Fibroblast of upper back skin (primary cell): ENCODE data around the gene ING3.
"Not testable (repeated sequence)": the region's sequence is repeated elsewhere in the genome, so short reads cannot be mapped to it uniquely, and the experiment has no call there.

Experiments used
- DNase-seq: peaks from one replicate; pipeline ENCODE4 v3.0.0-alpha.2; 2013

The ING3 gene

GRCh38 chr7:120990468-120991118, 40.0 kb downstream of the ING3 start:
- DNase-seq: no peak

- DNase-seq: no peak
Observed at GRCh38 chr7:120991161-120991560, 40.6 kb downstream of the ING3 start.

GRCh38 chr7:120991581-120991980, 41.0 kb downstream of the ING3 start:
- peak; percentile 84 for DNase-seq

DNA sequence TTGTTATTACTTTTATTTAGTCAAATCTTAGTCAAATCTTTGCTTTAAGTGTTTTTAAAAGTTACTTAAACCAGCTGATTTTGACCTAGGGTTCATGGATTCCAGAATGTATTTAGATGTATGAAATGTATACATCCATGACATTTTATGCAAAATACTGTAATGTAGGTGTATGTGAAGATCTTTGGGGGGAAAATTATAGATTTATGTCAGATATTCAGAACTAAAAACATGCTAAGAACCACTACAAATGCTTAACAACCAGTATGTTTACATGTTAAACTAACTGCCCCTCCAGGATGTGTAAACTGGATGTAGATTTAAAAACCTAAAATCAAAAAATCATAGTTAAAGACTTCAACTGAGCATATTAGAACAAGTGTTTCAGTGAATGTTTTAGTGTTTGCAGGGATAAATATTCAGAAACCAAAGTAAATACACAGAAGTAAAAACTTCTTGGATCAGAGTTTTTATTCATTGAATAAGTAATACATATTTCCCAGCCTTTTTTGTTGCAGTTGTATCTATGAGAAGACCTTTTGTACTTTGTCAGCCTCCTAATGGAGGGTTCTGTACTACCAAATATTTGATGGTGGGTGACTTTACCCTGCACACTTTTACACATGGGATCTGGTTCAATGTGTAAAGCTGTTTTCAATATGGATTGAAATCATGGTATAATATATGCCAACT, 41.8 kb downstream of the ING3 start:
- no peak for DNase-seq

- peak; percentile 49 for DNase-seq
Observed at GRCh38 chr7:120992965-120993494, 42.5 kb downstream of the ING3 start.

DNA sequence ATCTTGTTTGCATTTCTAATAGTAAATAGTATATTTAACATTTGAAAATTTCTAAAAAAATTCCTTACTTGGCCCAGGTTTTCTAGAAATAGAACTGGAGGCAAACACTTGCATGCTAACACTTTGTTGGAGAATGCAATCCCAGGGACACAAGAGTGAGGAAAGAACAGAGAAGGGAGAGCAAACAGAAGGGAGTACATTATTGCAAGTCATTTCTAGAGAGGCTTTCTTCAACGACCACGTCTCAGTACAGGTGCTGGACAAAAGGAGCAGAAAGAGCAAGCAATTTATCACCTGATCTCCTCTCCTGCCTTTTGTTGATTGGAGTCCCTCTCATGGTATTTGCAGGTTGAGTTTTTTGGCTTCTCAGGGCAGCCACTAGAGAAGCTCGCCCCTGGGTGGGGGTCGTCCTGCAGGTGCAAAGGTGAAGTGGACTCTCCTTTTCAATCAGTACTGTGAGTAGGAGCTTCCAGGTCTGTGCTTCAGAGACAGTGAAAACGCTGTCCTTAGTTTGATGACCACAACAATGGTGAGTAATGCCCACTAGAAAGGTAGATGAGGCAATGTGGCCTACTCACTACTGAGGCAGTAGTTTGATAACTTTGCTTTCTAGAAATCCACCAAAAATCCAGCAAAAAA, 43.1 kb downstream of the ING3 start:
- DNase-seq: peak; percentile 56

DNA sequence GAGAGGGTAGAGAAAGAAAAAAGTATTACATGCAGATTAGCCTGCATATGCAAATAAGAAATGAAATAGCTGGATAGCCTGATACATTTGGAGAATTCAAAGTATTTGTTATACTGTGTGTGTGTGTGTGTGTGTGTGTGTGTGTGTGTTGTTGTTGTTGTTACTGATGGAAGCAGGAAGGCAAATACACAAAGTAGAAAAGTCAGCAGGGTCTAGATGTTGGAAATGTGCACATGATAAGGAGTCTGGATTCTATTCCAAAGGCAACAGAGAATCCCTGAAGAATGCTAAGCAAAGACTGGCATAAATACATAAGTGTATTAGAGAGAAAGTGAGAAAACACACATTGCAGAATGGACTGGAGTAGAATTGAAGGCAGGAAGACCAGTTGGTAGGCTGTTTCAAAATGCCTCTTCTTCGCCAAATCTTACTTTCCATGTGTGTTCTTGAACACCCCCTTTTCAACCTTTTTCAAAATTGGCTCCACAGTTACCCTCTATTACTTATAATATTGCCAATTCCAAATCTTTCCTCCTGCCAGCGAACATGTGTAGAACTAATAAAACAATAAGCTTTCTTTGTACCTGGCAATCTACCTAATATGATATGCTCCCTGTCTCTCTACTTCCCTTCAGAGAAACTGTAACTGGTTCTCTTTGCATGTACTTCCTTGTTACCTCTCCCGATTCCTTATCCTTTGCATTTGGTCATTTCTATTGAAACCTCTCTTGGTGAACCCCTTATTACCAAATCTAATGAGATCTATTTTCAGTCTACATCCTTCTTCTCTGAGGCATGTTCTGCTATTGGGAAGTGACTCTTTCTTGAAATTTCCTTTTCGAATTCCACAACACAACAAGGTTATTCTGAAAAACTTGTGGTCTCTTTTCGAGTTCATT, 44.2 kb downstream of the ING3 start:
- DNase-seq: no peak

DNA sequence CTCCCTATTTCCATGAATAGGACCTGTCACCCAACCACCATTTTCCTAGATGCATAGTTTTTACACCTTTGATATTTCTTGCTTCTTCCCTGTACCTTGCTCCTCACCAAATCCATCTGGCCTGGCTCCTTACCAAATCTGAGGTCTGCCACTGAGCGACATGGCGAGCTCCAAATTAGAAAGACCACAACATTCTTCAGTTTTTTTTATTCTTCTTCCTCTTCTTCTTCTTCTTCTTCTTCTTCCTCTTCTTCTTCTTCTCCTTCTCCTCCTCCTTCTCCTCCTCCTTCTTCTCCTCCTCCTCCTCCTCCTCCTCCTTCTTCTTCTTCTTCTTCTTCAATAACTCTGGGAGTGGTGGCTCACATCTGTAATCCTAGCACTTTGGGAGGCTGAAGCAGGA, 45.1 kb downstream of the ING3 start:
- DNase-seq: no peak

DNA sequence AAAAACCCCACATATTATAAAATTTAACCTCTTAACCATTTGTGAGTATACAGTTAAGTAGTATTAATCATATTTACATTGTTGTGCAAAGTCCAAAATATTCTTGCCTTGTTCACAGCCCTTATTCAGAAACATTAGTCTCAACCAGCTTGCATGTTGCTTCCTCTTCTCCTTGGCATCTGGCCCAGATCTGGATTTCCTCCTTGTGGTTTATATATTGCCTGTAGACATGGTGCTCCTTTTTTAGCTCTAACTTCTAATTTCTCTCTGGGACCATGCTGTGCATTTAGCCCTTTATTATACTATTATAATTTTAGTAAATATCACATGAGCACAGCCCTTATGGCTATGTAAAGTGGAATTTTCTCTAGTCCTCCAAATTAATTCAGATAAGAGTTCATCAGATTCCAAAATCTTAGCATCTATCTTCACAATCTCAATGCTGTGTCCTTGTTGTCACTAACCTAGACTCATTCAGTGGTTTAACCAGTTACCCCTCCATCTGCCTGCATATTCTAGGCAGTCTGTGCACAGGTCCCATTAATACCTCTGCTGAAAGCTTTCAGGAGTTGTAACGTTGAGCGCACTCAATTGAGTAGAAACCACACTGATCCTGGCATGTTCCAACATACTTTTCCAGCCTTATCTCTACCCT, 45.9 kb downstream of the ING3 start:
- peak; percentile 97 for DNase-seq

DNA sequence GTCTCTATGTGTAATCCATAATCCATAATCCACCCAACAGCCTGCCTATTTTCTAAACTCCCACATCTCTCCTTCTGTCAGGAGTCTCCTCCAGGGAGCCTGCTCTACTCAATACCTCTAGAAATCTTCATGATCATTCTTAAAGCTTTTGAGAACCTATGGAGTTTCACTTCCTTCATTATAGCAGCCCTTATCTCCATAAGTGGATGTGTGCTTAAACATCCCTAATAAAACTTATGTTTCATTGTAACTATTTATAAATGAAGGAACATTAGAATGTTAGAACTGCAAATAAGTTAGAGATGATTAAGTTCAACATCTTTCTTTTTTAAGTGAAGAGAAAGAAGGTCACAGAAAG, 46.4 kb downstream of the ING3 start:
- DNase-seq: no peak

DNA sequence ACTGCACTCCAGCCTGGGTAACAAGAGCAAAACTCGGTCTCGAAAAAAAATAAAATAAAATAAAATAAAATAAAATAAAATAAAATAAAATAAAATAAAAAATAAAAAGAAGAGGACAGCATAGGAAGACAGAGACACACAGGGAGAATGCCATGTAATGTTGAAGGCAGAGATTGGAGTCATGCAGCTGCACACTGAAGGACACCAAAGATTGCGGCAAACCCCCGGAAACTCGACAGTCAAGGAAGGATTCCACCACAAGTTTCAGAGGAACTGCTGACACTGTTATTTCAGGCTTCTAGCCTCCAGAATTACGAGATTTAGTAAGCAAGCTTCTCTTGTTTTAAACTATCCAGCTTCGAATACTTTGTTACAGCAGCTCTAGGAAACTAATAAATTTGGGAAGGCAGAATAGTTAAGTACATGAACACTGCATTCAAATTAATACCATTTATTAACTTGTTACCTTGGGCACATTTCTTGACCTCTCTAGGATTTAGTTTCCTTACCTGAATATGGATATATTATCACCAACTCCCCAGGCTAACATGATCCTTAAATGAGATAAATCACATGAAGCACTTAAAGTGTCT, 47.4 kb downstream of the ING3 start:
- no peak for DNase-seq

DNA sequence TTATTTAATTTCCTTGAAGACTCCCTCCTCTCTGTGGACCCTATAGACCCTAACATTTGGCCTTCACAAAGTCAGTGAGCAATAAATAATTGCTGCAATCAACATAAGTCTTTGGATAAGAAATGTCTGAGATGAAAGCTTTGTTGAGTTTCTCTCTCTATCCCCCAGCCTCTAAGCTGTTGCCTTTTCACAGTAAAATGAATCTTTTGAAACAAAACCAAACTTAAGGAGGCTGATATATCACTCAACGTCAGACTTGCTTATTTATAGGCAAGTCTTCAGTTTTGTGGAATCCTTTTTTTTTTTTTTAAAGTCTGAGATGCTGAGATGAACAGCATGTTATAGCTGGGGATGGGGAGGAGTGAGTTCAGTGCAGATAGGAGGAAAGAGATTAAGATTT, 47.9 kb downstream of the ING3 start:
- no peak for DNase-seq

GRCh38 chr7:120998996-120999565, 48.5 kb downstream of the ING3 start:
- DNase-seq: no peak

GRCh38 chr7:121000081-121000983, 49.8 kb downstream of the ING3 start:
- DNase-seq: peak; percentile 66

GRCh38 chr7:121001234-121001906, 50.8 kb downstream of the ING3 start:
- DNase-seq: no peak

DNA sequence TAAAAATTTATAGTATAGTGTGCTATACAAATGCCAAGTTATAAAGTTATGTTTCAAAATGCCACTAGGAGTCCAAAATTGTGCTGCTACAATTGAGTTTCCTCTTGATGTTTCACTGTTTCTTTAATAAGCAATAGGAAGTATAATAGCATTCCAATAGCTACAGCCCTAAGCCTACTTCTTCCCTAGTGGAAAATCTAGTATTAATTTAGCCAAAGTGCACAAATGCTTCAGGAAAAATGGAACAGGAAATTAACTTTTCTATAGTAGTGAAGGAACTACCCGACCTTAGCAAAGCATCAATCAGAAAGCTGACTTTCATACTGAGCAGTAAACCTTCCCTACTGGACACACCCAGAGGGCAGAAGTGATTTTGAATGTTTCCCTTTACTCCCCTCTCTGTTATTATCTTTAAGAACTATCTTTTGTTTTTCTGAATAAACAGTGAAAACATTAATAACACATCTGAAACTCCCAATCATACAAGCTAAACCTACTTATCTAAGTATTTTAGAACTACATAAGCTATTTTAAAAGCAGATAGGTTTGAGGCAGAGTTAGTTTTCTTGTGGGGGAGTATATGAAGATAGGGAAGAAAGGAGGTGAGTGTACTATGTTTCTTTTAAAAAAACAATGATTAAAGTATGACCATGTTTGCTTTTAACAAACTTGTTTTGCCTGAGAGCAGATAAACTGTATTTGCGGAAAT, 51.6 kb downstream of the ING3 start:
- DNase-seq: no peak

GRCh38 chr7:121002757-121003200, 52.2 kb downstream of the ING3 start:
- peak; percentile 66 for DNase-seq

GRCh38 chr7:121003986-121004685, 53.6 kb downstream of the ING3 start:
- no peak for DNase-seq

- DNase-seq: not testable (repeated sequence)
Observed at GRCh38 chr7:121005058-121005457, 54.5 kb downstream of the ING3 start.
